Psoas muscle (tissue), 8 donors: Measurements from ENCODE around the gene ADRB2. TPM values are rescaled to one million over a fixed set of nuclear protein-coding genes. Genes with fewer than 3 reads are reported as not detected.

ENCODE experiments used
- ATAC-seq, 4 donors: fragments of 200-7000 bp; cut with Tn5 transposase; one replicate each; pipeline ENCODE4 v1.9.1; 2020; ENCODE audit warnings: moderate library complexity in 3 of 4, mild to moderate bottlenecking in 2 of 4
- DNase-seq, 2 donors: peaks; one replicate each; pipeline ENCODE4 v3.0.0-alpha.2; 2020
- H3K27ac ChIP-seq: fragments of 200-600 bp; one replicate; pipeline ENCODE4 v1.8.0; 2022
- H3K27me3 ChIP-seq, 3 donors: fragments of 200-600 bp in 1 of 3; one replicate each; pipeline versions ENCODE4 v1.6.1 to v1.8.0; 2013 to 2022; ENCODE audit warnings: low read length in 2 of 3, mild to moderate bottlenecking in 2 of 3, moderate library complexity in 1 of 3; ENCODE audit not compliant: insufficient read depth in 3 of 3
- H3K36me3 ChIP-seq, 2 donors: fragments of 200-600 bp in 1 of 2; one replicate each; pipeline versions ENCODE4 v1.6.1 to v1.8.0; 2013 to 2022; ENCODE audit warnings: low read depth in 1 of 2, mild to moderate bottlenecking in 1 of 2, moderate library complexity in 1 of 2; ENCODE audit not compliant: insufficient read depth in 1 of 2
- H3K4me1 ChIP-seq: fragments of 200-600 bp; one replicate; pipeline ENCODE4 v1.8.0; 2022
- H3K4me3 ChIP-seq: fragments of 200-600 bp; one replicate; pipeline ENCODE4 v1.8.0; 2022; ENCODE audit warnings: mild to moderate bottlenecking
- H3K9me3 ChIP-seq: fragments of 200-600 bp; one replicate; pipeline ENCODE4 v1.8.0; 2022
- WGBS, 3 donors: extraction: QIAGEN DNeasy Blood & Tissue Kit; methylation state at CpG; one replicate each; pipeline versions ENCODE4 v1.1.6 to v1.1.7; 2013; 5-methylcytosine and 5-hydroxymethylcytosine counted together
- intact Hi-C, 2 donors: fragments of 100-400 bp; cut with DNase I; formaldehyde crosslinking; loops; one replicate each; pipeline versions ENCODE4 v1.11.0 to v1.14.2; 2022
- polyA plus RNA-seq, 3 donors: library from polyadenylated mRNA; stranded (reverse); fragments of 200-250 nt; gene quantifications; one replicate each; pipeline ENCODE4 v1.2.3, GENCODE V29; 2013
- total RNA-seq, 4 donors: library from RNA; stranded (reverse); fragmentation: NEBNext Ultra II Directional in 2 of 4; extraction: Animal tissue kit (Norgen Biotek cat#: 25700) in 2 of 4; gene quantifications; one replicate each; pipeline versions ENCODE4 v1.2.1 to v1.2.4, GENCODE V29; 2021 to 2023
- TF ChIP-seq, protein P1 (sequence below): fragments of 200-600 bp; IDR thresholded peaks from one replicate; pipeline ENCODE4 v1.8.0; 2022; ENCODE audit warnings: antibody characterized with exemption
- donor health status: healthy with polysubstance abuse.
- donor health status: DM: no; HTN: no; CAD: no; lungs with moderate emphysema.
- donor health status: Bipolar disorder and iron deficiency.
- donor health status: healthy.
- donor health status: DM: yes; HTN: yes; CAD: no.
- donor health status: DM: no; HTN: no; CAD: no.
- donor health status: DM: no; HTN: no; CAD: no.
- donor health status: DM: yes; HTN: yes; CAD: no.

Gene ADRB2
- total and polyA plus RNA-seq, 7 donors, result 1.3 to 11.1 (median 5.6) TPM

DNA sequence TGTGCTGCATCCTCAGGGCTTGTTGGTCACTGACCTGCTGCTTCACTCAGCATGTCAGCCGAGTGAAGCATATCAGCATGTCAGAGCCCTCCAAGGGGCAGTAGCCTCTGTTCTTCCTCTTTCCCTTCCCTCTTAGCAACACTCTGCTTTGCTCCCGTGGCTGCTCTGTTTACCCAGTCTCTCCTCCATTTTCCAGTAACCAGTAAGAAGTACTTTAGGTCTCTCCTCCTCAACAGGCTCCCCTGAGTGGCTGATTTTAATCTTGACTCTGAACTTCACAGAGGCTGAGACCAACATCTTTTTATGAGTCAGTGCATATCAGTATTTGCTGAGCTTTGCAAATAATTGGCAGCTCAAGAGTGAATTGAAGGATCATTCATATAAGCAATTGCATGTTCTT, 18.6 kb upstream of the ADRB2 start:
- TF ChIP-seq, protein P1, sequence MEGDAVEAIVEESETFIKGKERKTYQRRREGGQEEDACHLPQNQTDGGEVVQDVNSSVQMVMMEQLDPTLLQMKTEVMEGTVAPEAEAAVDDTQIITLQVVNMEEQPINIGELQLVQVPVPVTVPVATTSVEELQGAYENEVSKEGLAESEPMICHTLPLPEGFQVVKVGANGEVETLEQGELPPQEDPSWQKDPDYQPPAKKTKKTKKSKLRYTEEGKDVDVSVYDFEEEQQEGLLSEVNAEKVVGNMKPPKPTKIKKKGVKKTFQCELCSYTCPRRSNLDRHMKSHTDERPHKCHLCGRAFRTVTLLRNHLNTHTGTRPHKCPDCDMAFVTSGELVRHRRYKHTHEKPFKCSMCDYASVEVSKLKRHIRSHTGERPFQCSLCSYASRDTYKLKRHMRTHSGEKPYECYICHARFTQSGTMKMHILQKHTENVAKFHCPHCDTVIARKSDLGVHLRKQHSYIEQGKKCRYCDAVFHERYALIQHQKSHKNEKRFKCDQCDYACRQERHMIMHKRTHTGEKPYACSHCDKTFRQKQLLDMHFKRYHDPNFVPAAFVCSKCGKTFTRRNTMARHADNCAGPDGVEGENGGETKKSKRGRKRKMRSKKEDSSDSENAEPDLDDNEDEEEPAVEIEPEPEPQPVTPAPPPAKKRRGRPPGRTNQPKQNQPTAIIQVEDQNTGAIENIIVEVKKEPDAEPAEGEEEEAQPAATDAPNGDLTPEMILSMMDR, result no peak
- no peak for DNase-seq
- H3K4me3 ChIP-seq, result no peak overlapping the region
- WGBS, 3 donors, result 48 to 58% (median 55%) methylated on average over 2 of the region's 2 CpGs
- H3K36me3 ChIP-seq, result no peaks in the 10 kb centered on the region
- no peaks in the 10 kb centered on the region for H3K27me3 ChIP-seq
- H3K9me3 ChIP-seq, result no peaks in the 10 kb centered on the region
- no peak overlapping the region for H3K27ac ChIP-seq
- intact Hi-C loops, result no loop called here
- no peak for ATAC-seq
- peaks cover 31% of the 10 kb centered on the region for H3K4me1 ChIP-seq

DNA sequence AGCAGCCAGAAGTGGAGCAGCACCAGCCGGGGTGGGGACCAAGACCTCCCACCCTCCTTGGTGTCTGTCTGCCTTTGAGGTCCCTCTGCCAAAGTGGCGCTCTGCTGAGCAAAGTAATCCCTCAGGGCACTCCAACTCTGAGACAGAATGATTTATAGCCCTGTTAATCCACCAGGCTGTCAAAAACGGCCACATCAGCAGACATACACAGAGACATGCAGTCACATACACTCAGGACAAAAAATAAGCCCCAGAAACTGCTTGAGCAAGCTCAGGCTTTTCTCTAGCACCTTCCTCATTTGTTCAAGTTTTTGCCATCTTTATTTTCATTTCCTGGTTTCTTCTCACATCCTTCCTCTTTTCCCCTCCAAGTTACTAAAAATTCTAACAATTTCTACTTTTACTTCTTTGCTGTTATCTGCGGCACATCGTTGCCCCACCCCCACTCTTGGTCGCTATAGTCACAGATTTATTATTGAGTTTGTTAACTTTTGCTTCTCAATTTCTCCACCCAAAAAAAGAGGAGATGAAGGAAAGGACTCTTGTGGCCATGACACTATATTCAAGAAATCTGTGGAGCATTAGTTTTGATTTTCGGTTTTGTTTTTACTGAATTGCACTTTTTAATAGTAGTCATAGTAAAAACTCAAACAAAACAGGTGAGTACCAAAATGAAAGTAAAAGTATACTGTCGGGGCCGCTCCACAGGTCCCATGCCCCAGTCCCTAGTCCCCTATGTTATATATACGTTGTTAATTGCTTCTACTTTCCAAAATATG, 17.4 kb upstream of the ADRB2 start:
- intact Hi-C loops, result no loop called here
- 45 to 63% (median 54%) methylated on average over 10 of the region's 10 CpGs for WGBS, 3 donors
- Histone ChIP-seq H3K9me3 (no peaks in the 10 kb centered on the region), H3K27ac (no peak overlapping the region), H3K36me3 (no peaks in the 10 kb centered on the region), H3K4me3 (peak overlapping the region; percentile 46), H3K4me1 (peaks cover 31% of the 10 kb centered on the region), H3K27me3 (no peaks in the 10 kb centered on the region)
- DNase-seq (peak in 1 of 2 donors; percentile 45), ATAC-seq (peak; percentile 43 to 86 (median 80))
- TF ChIP-seq, protein P1, result no peak

DNA sequence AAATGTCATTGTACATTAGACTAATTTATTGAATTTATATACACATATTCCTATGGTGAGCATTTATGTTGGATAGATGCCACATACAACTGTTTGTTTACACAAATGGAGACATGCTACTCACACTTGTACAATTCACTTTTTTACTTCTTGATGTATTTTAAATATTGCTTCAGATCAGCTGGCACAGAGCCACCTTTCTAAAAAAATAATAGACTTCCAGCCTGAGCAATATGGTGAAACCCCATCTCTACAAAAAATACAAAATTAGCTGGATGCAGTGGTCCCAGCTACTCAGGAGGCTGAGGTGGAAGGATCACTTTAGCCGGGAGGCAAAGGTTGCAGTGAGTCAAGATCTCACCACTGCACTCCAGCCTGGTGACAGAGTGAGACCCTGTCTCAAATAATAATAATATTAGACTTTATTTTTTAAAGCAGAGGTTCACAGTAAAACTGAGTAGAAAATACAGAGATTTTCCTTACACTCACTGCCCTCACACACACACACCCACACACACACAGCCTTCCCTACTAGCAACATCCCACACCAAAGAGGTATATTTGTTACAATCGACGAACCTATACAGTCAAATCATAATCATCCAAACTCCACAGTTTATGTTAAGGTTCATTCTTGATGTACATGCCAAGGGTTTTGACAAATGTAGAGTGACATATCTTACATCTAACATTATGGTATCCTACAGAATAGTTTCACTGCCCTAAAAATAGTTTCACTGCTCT, 16.5 kb upstream of the ADRB2 start:
- TF ChIP-seq, protein P1, result no peak
- Histone ChIP-seq H3K27ac (no peak overlapping the region), H3K4me1 (peaks cover 30% of the 10 kb centered on the region), H3K9me3 (no peaks in the 10 kb centered on the region), H3K4me3 (no peak overlapping the region), H3K27me3 (no peaks in the 10 kb centered on the region), H3K36me3 (no peaks in the 10 kb centered on the region)
- DNase-seq (no peak), ATAC-seq (no peak)
- intact Hi-C loops, result no loop called here
- WGBS, 3 donors, result 91 to 95% (median 91%) methylated on average over 3 of the region's 3 CpGs

DNA sequence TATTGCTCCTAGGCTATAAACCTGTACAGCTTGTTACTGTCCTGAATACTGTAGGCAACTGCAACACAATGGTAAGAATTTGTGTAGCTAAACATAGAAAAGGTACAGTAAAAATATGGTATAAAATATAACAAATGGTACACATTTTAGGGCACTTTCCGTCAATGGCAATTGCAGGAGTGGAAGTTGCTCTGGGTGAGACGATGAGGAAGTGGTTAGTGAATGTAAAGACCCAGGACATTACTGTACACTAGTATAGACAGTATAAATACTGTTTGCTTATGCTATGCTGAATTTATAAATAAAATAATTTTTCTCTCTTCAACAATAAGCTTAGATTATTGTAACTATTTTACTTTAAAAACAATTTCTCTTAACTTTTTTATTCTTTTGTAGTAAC, 15.6 kb upstream of the ADRB2 start:
- 91 to 95% (median 94%) methylated on average over 2 of the region's 2 CpGs for WGBS, 3 donors
- ATAC-seq (no peak), DNase-seq (no peak)
- intact Hi-C loops, result no loop called here
- H3K36me3 ChIP-seq, result no peaks in the 10 kb centered on the region
- no peaks in the 10 kb centered on the region for H3K27me3 ChIP-seq
- H3K4me1 ChIP-seq, result peaks cover 21% of the 10 kb centered on the region
- TF ChIP-seq, protein P1, result no peak
- no peak overlapping the region for H3K4me3 ChIP-seq
- H3K9me3 ChIP-seq, result no peaks in the 10 kb centered on the region
- H3K27ac ChIP-seq, result no peak overlapping the region
